ENCODE measurements around the gene CHD2. TPM values are rescaled to one million over a fixed set of nuclear protein-coding genes. Genes with fewer than 3 reads are reported as not detected.
A peak's percentile ranks its signal among the peaks of the same experiment; 100 is the strongest.

Gene CHD2
- total RNA-seq, 1 experiment from 2014 or later = 81.8 TPM

DNA sequence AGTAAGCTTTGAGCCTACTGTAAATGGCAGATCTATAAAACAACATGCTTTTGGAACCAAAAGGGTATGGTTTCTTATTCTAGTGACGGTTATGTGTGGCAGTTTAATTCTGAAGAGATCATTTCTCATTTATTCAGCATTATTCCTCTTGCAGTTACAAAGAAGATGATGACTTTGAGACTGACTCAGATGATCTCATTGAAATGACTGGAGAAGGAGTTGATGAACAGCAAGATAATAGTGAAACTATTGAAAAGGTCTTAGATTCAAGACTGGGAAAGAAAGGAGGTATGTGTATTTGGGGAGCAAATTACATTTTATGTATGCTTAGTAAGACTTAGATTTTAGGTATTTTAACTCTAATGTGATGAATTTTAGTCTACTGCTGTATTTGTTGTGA lies 41.5 kb downstream of the CHD2 start:
- H3K4me1 ChIP-seq (ENCODE audit: control insufficient read depth, insufficient read depth, low read length) = peaks cover under 1% of the 10 kb centered on the region; the same call in 1 of the 2 replicates
- CTCF ChIA-PET = no interaction called here
- POLR2A ChIA-PET = no interaction called here
- intact Hi-C loops (cut with micrococcal nuclease; ENCODE audit: unreplicated experiment) (no loop called here), in situ Hi-C loops (cut with HindIII; ENCODE audit: low pct_unique_long_range_greater_than_20kb, low sequenced_read_pairs) (no loop called here)
- H3K4me3 ChIP-seq (ENCODE audit: low read depth in 2 of 2, low read length in 2 of 2) = no peak overlapping the region
- no peaks in the 10 kb centered on the region for H3K27me3 ChIP-seq (ENCODE audit: control insufficient read depth, insufficient read depth, low read length)
- H3K36me3 ChIP-seq (ENCODE audit: control insufficient read depth, insufficient read depth, low read length) = peaks cover 89% of the 10 kb centered on the region
- DNase-seq (ENCODE audit: low read depth, low spot score) = no peak
- TF ChIP-seq, protein P1, sequence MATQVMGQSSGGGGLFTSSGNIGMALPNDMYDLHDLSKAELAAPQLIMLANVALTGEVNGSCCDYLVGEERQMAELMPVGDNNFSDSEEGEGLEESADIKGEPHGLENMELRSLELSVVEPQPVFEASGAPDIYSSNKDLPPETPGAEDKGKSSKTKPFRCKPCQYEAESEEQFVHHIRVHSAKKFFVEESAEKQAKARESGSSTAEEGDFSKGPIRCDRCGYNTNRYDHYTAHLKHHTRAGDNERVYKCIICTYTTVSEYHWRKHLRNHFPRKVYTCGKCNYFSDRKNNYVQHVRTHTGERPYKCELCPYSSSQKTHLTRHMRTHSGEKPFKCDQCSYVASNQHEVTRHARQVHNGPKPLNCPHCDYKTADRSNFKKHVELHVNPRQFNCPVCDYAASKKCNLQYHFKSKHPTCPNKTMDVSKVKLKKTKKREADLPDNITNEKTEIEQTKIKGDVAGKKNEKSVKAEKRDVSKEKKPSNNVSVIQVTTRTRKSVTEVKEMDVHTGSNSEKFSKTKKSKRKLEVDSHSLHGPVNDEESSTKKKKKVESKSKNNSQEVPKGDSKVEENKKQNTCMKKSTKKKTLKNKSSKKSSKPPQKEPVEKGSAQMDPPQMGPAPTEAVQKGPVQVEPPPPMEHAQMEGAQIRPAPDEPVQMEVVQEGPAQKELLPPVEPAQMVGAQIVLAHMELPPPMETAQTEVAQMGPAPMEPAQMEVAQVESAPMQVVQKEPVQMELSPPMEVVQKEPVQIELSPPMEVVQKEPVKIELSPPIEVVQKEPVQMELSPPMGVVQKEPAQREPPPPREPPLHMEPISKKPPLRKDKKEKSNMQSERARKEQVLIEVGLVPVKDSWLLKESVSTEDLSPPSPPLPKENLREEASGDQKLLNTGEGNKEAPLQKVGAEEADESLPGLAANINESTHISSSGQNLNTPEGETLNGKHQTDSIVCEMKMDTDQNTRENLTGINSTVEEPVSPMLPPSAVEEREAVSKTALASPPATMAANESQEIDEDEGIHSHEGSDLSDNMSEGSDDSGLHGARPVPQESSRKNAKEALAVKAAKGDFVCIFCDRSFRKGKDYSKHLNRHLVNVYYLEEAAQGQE (IDR thresholded peaks at IDR 0.05; ENCODE audit: insufficient read depth in 1 of 2, low read depth in 2 of 2, low read length in 1 of 2) = no peak
- TF ChIP-seq TCF7L2 (IDR thresholded peaks at IDR 0.05; ENCODE audit: low read depth, low read length) = no peak
- TF ChIP-seq POLR2AphosphoS5 (IDR thresholded peaks at IDR 0.05; ENCODE audit: low read depth, low read length) = no peak
- TF ChIP-seq SIN3A (IDR thresholded peaks at IDR 0.05; ENCODE audit: borderline replicate concordance, insufficient read depth, low read depth, low read length) = no peak
- TF ChIP-seq, protein P2, sequence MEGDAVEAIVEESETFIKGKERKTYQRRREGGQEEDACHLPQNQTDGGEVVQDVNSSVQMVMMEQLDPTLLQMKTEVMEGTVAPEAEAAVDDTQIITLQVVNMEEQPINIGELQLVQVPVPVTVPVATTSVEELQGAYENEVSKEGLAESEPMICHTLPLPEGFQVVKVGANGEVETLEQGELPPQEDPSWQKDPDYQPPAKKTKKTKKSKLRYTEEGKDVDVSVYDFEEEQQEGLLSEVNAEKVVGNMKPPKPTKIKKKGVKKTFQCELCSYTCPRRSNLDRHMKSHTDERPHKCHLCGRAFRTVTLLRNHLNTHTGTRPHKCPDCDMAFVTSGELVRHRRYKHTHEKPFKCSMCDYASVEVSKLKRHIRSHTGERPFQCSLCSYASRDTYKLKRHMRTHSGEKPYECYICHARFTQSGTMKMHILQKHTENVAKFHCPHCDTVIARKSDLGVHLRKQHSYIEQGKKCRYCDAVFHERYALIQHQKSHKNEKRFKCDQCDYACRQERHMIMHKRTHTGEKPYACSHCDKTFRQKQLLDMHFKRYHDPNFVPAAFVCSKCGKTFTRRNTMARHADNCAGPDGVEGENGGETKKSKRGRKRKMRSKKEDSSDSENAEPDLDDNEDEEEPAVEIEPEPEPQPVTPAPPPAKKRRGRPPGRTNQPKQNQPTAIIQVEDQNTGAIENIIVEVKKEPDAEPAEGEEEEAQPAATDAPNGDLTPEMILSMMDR (IDR thresholded peaks at IDR 0.05) = no peak
- ATAC-seq = no peak
- BruUV-seq (replicated peaks) = no TSS peak
- H3K9me3 ChIP-seq (ENCODE audit: control insufficient read depth, insufficient read depth, low read depth, low read length) = no peaks in the 10 kb centered on the region; the same call in 1 of the 2 replicates
- no peak overlapping the region for H3K27ac ChIP-seq (ENCODE audit: low read length)

DNA sequence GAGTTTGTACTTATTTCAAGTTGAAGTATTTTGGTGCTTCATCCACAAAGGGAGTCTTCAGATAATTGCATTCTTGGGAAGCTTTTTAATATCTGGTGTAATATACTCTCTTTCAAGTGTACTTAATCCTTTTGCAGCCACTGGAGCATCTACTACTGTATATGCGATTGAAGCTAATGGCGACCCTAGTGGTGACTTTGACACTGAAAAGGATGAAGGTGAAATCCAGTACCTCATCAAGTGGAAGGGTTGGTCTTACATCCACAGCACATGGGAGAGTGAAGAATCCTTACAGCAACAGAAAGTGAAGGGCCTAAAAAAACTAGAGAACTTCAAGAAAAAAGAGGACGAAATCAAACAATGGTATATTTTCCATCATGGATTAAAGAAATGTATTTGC lies 42.6 kb downstream of the CHD2 start:
- no TSS peak for BruUV-seq (replicated peaks)
- intact Hi-C loops (cut with micrococcal nuclease; ENCODE audit: unreplicated experiment) (no loop called here), in situ Hi-C loops (cut with HindIII; ENCODE audit: low pct_unique_long_range_greater_than_20kb, low sequenced_read_pairs) (no loop called here)
- Histone ChIP-seq H3K27ac (ENCODE audit: low read length) (no peak overlapping the region), H3K4me3 (ENCODE audit: low read depth in 2 of 2, low read length in 2 of 2) (no peak overlapping the region), H3K27me3 (ENCODE audit: control insufficient read depth, insufficient read depth, low read length) (no peaks in the 10 kb centered on the region), H3K4me1 (ENCODE audit: control insufficient read depth, insufficient read depth, low read length) (no peaks in the 10 kb centered on the region), H3K36me3 (ENCODE audit: control insufficient read depth, insufficient read depth, low read length) (peaks cover 89% of the 10 kb centered on the region), H3K9me3 (ENCODE audit: control insufficient read depth, insufficient read depth, low read depth, low read length) (peaks cover 4% of the 10 kb centered on the region; the same call in 1 of the 2 replicates)
- ChIA-PET CTCF (interaction anchor here (0.6 kb wide), 1 partner anchor 137 kb away, joined by 3 read pairs; no protein-coding TSS in a partner anchor), POLR2A (no interaction called here)
- TF ChIP-seq TCF7L2 (IDR thresholded peaks at IDR 0.05; ENCODE audit: low read depth, low read length) = no peak
- TF ChIP-seq, protein P2 (IDR thresholded peaks at IDR 0.05) = peak; percentile 14; the same call in 1 of the 2 replicates
- no peak for TF ChIP-seq POLR2AphosphoS5 (IDR thresholded peaks at IDR 0.05; ENCODE audit: low read depth, low read length)
- TF ChIP-seq, protein P1 (IDR thresholded peaks at IDR 0.05; ENCODE audit: insufficient read depth in 1 of 2, low read depth in 2 of 2, low read length in 1 of 2) = no peak
- ATAC-seq (no peak), DNase-seq (ENCODE audit: low read depth, low spot score) (no peak)
